Adipocyte (in vitro differentiated cells): ENCODE measurements around the gene NCKIPSD.

ENCODE experiments used
- DNase-seq: peaks from one replicate; pipeline ENCODE4 v3.0.0-alpha.2; 2015; ENCODE audit warnings: low read depth
- H3K27me3 ChIP-seq: replicated peaks from 2 replicates; pipeline ENCODE4 v1.7.0; 2013; ENCODE audit warnings: mild to moderate bottlenecking, low read length, moderate library complexity; ENCODE audit not compliant: control insufficient read depth, insufficient read depth
- H3K36me3 ChIP-seq: 2 replicates; pipeline ENCODE4 v1.7.0; 2013; ENCODE audit warnings: low read length, mild to moderate bottlenecking, moderate library complexity; ENCODE audit not compliant: control insufficient read depth, insufficient read depth, severe bottlenecking
- H3K4me1 ChIP-seq: 2 replicates; pipeline ENCODE4 v1.7.0; 2013; ENCODE audit warnings: mild to moderate bottlenecking, low read length, moderate library complexity; ENCODE audit not compliant: control insufficient read depth, insufficient read depth
- H3K4me3 ChIP-seq: 2 replicates; pipeline ENCODE4 v1.7.0; 2013; ENCODE audit warnings: mild to moderate bottlenecking, low read length, moderate library complexity
- H3K9ac ChIP-seq: 2 replicates; pipeline ENCODE4 v1.7.0; 2013; ENCODE audit warnings: mild to moderate bottlenecking, low read length, moderate library complexity
- H3K9me3 ChIP-seq: 2 replicates; pipeline ENCODE4 v1.7.0; 2013; ENCODE audit warnings: mild to moderate bottlenecking, low read length, moderate library complexity; ENCODE audit not compliant: control insufficient read depth

Gene NCKIPSD

GRCh38 chr3:48684480-48685143, 1.1 kb downstream of the NCKIPSD start:
- H3K4me3 ChIP-seq = peak overlapping the region; percentile 93
- peak; percentile 25 for DNase-seq

GRCh38 chr3:48684054-48684349, 1.7 kb downstream of the NCKIPSD start:
- no peak for DNase-seq
- H3K36me3 ChIP-seq = peaks cover 51% of the 10 kb centered on the region
- H3K4me1 ChIP-seq = peaks cover 19% of the 10 kb centered on the region
- H3K9ac ChIP-seq = peak overlapping the region; percentile 66
- H3K9me3 ChIP-seq = no peaks in the 10 kb centered on the region
- no peaks in the 10 kb centered on the region for H3K27me3 ChIP-seq
- H3K4me3 ChIP-seq = peak overlapping the region; percentile 93

More at GRCh38 chr3:48684480-48685143, 1.1 kb downstream of the NCKIPSD start:
- Histone ChIP-seq H3K27me3 (no peaks in the 10 kb centered on the region), H3K9ac (peak overlapping the region; percentile 66), H3K9me3 (no peaks in the 10 kb centered on the region), H3K4me1 (peaks cover 19% of the 10 kb centered on the region), H3K36me3 (peaks cover 51% of the 10 kb centered on the region)

- H3K4me1 ChIP-seq = peaks cover 19% of the 10 kb centered on the region
- no peak for DNase-seq
- no peaks in the 10 kb centered on the region for H3K27me3 ChIP-seq
- H3K9ac ChIP-seq = no peak overlapping the region
- no peak overlapping the region for H3K4me3 ChIP-seq
- H3K36me3 ChIP-seq = peaks cover 50% of the 10 kb centered on the region
- no peaks in the 10 kb centered on the region for H3K9me3 ChIP-seq
These were observed 2.9 kb downstream of the NCKIPSD start for GRCh38 chr3:48682786-48683185.

GRCh38 chr3:48681974-48682610, 3.6 kb downstream of the NCKIPSD start:
- Histone ChIP-seq H3K4me3 (no peak overlapping the region), H3K27me3 (no peaks in the 10 kb centered on the region), H3K9me3 (no peaks in the 10 kb centered on the region), H3K9ac (no peak overlapping the region), H3K4me1 (peaks cover 19% of the 10 kb centered on the region), H3K36me3 (peaks cover 48% of the 10 kb centered on the region)
- DNase-seq = no peak

- no peaks in the 10 kb centered on the region for H3K9me3 ChIP-seq
- peaks cover 19% of the 10 kb centered on the region for H3K4me1 ChIP-seq
- DNase-seq = no peak
- H3K9ac ChIP-seq = no peak overlapping the region
- no peaks in the 10 kb centered on the region for H3K27me3 ChIP-seq
- peaks cover 47% of the 10 kb centered on the region for H3K36me3 ChIP-seq
- H3K4me3 ChIP-seq = no peak overlapping the region
These were observed 4.2 kb downstream of the NCKIPSD start for GRCh38 chr3:48681541-48681880.

GRCh38 chr3:48680811-48681540, 4.7 kb downstream of the NCKIPSD start:
- peaks cover 19% of the 10 kb centered on the region for H3K4me1 ChIP-seq
- H3K4me3 ChIP-seq = no peak overlapping the region
- no peaks in the 10 kb centered on the region for H3K27me3 ChIP-seq
- DNase-seq = no peak
- H3K9ac ChIP-seq = no peak overlapping the region
- peaks cover 52% of the 10 kb centered on the region for H3K36me3 ChIP-seq
- no peaks in the 10 kb centered on the region for H3K9me3 ChIP-seq

- Histone ChIP-seq H3K4me3 (no peak overlapping the region), H3K9ac (no peak overlapping the region), H3K27me3 (no peaks in the 10 kb centered on the region), H3K9me3 (no peaks in the 10 kb centered on the region), H3K4me1 (peaks cover 16% of the 10 kb centered on the region), H3K36me3 (peaks cover 60% of the 10 kb centered on the region)
- DNase-seq = no peak
These were observed 6.0 kb downstream of the NCKIPSD start for GRCh38 chr3:48679411-48680391.

GRCh38 chr3:48678566-48679380, 6.9 kb downstream of the NCKIPSD start:
- H3K9ac ChIP-seq = no peak overlapping the region
- peaks cover 7% of the 10 kb centered on the region for H3K4me1 ChIP-seq

GRCh38 chr3:48678056-48678455, 7.7 kb downstream of the NCKIPSD start:
- H3K27me3 ChIP-seq = no peaks in the 10 kb centered on the region
- no peak for DNase-seq
- no peaks in the 10 kb centered on the region for H3K9me3 ChIP-seq
- no peak overlapping the region for H3K9ac ChIP-seq
- peaks cover under 1% of the 10 kb centered on the region for H3K4me1 ChIP-seq
- H3K36me3 ChIP-seq = peaks cover 66% of the 10 kb centered on the region
- H3K4me3 ChIP-seq = no peak overlapping the region

More at GRCh38 chr3:48678566-48679380, 6.9 kb downstream of the NCKIPSD start:
- Histone ChIP-seq H3K4me3 (no peak overlapping the region), H3K36me3 (peaks cover 66% of the 10 kb centered on the region), H3K27me3 (no peaks in the 10 kb centered on the region), H3K9me3 (no peaks in the 10 kb centered on the region)
- DNase-seq = no peak

GRCh38 chr3:48674505-48674904, 11.2 kb downstream of the NCKIPSD start:
- H3K36me3 ChIP-seq = peaks cover 49% of the 10 kb centered on the region

More at GRCh38 chr3:48674505-48674904, 11.2 kb downstream of the NCKIPSD start:
- Histone ChIP-seq H3K27me3 (no peaks in the 10 kb centered on the region), H3K4me1 (no peaks in the 10 kb centered on the region), H3K9ac (no peak overlapping the region), H3K9me3 (no peaks in the 10 kb centered on the region), H3K4me3 (no peak overlapping the region)
- no peak for DNase-seq
